HG03066 (cell line): ENCODE data around the gene PTPRN2.
"Not testable (repeated sequence)": the region's sequence is repeated elsewhere in the genome, so short reads cannot be mapped to it uniquely, and the experiment has no call there.

Source experiments
- ATAC-seq: cut with Tn5 transposase; IDR thresholded peaks from one replicate; pipeline ENCODE4 v1.9.1; 2021; ENCODE audit warnings: low read depth; ENCODE audit not compliant: unreplicated experiment

The PTPRN2 gene

DNA sequence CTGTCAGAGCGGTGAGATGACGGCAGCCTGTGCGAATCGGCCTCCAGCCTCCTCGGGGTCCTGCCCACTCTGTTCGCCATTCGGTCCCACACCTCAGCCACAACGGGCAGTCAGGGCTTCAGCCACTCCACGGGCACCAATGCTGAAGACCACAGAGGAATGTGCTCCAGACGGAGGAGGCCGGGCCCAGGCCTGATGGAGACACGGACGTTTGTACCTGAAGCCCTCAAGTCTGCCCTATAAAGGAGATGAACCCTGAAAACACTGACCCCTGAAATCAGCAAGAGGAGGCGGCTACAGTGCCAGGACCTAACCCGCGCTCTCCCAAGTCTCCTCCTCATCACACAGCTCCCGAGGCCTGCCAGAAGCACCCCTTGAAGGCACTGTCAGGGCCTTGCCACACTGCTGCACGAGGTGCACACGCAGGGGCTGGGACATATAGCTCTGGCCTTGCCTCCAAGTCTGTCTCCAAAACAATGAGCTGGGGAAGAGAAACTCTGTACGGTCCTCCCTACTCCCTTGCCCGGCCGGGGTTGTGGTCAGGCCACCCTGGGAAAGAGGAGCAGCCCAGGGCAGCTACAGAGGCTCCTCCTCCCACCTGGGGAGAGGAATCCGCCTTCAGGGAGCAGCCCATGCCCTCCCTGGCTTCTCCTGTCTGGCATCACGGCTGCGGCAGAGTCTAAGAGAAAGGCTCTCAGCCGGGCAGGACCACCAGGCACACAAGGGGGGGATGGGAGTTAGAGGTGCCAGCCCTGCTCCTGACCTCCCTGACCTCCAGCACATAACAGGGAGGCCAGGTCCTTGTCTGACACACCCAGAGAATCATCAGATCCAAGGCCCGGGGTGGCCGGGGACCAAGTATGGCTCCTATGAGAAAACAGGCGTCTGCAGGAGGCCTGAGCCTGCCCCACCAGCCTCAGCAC, 310.1 kb downstream of the PTPRN2 start:
- ATAC-seq, result no peak

DNA sequence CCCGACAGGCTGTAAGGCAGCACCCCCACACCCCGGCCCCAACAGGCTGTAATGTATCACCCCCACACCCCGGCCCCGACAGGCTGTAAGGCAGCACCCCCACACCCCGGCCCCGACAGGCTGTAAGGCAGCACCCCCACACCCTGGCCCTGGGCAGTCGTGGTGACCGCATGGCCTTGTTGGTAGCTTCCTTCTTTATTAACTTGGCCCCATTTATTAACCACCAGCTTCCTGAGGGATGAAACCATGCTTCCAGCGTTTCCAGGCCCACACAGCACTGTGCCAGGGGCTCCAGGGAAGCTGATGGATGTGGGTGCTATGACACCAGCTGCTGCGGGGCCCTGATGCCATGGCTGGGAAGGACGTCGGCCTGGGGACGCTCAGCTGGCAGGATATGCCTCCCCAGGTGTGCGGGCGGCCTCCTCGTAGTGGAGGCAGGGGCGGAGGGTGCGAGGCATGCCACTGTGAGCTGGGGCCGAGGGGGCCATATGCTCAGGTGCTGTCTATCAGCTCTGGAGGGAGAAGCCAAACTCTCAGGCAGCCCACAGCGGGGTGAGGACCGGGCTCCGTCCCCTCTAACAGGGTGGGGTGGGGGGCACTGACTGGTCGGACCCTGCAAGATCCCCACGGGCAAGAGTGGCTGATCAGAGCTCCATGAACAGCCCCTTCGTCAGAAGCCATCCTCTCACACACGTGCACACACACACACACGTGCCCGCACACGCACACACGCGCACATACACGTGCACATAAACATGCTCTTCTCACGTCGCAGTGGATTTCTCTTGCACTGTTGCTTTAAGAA, 311.0 kb downstream of the PTPRN2 start:
- ATAC-seq, result no peak

DNA sequence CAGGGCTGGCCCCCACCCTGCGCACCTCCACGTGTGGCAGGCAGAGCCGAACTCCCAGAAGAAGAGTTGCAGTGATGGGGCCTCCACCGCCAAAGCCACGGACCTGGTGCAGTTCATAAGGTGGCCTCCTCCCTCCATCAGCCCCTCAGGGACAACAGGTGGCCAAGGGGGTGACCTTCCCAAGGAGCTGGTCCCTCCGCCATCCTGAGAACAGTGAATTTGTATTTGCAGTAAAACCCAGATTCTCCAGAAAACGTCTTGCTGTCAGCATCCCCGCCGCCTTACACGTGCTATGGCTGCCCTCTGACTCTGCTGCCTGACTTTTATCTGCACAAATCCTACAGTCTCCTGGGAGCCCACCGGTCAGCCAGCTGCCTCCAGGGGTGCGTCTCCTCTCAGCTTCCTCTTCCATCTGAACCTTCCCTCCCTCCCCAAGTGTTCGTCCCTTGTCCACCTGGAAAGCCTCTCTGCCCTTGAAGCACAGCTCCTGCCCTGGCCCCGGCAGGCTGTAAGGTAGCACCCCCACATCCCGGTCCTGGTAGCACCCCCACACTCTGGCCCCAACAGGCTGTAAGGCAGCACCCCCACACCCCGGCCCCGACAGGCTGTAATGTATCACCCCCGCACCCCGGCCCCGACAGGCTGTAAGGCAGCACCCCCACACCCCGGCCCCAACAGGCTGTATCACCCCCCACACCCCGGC, 311.8 kb downstream of the PTPRN2 start:
- ATAC-seq, result no peak

DNA sequence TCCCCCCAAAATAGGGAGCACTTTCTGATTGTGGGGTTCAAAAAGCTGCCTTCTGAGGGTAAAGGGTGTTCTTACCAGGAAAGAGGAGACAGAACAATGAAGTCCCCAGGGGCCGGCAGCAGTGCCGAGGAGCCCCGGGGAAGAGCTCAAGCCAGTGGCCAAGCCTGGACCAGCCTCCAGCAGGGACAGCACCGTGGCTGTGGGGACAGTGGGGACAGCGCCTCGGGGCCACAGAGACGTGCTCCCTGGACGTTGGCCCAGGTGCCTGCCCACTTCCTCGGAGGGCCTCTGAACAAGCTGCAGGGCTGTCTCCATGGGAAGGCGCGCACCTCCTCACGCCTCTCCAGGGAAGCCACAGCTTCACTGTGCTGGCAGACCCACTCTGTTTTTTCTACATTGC, 312.6 kb downstream of the PTPRN2 start:
- no peak for ATAC-seq

DNA sequence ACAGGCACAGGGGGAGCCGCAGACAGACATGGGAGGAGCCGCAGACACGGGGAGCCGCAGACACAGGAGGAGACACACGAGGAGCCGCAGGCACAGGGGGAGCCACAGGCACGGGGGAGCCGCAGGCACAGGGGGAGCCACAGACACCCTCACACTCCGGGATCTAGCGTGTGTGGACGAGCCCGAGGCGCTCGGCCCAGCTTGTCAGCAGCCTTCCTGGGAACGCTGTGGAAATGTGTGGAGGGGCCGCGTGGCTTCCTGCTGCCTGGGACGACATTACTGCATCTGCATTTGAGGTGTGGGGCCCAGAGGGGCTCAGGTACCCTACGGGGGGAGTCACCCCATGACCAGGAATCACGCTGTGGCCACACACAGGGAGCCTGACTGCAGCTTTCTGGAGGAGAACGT, 313.2 kb downstream of the PTPRN2 start:
- no peak for ATAC-seq

DNA sequence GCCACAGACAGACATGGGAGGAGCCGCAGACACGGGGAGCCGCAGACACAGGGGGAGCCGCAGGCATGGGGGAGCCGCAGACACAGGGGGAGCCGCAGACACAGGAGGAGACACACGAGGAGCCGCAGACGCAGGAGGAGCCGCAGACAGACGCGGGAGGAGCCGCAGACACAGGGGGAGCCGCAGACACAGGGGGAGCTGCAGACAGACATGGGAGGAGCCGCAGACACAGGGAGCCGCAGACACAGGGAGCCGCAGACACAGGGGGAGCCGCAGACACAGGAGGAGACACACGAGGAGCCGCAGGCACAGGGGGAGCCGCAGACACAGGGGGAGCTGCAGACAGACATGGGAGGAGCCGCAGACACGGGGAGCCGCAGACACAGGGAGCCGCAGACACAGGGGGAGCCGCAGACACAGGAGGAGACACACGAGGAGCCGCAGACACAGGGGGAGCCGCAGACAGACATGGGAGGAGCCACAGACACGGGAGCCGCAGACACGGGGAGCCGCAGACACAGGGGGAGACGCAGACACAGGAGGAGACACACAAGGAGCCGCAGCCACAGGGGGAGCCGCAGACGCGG, 313.8 kb downstream of the PTPRN2 start:
- ATAC-seq, result not testable (repeated sequence)

DNA sequence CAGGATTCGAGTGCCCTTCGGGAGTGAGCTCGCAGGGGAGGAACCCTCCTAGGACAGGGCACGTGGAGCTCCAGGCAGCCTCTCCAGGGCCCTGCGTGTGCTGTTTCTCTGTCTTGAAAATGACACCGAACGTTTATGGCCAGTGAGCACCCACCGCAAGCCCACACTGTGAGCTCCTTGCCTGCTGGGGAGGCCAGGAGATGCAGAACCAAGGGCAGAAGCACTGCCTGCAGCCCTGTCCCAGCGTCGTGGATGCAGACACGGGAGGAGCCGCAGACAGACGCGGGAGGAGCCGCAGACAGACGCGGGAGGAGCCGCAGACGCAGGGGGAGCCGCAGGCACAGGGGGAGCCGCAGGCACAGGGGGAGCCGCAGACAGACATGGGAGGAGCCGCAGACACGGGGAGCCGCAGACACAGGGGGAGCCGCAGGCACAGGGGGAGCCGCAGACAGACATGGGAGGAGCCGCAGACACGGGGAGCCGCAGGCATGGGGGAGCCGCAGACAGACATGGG, 314.4 kb downstream of the PTPRN2 start:
- no peak for ATAC-seq

DNA sequence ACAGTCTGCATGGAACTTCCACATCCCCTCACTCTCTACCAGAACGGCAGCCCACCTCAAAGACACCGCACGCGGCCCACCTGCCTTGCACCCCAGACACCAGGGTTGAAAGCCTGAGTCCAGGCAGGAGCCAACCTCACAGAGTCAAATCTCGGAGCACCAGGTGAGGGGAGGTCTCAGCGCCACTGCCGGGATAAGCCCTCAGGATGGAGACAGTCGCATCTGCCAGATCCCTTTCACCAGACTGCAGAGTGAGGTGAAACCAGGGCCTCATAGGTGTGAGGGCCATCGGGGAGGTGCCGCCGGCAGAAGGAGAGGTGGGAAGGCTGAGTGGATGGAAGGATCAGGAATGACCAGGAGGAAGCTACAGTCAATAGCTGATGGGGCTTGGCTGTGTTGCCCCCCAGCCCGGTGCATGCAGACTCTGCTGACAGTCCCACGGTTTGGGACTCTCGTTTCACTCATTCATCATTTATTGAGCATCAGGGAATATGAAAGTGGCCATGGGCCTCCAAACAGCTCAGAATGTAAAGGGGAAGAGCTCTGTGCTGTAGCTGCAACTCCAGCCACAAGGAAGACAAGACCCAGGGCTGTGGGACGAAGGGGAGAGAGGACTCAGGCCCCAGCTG, 315.0 kb downstream of the PTPRN2 start:
- ATAC-seq, result no peak

DNA sequence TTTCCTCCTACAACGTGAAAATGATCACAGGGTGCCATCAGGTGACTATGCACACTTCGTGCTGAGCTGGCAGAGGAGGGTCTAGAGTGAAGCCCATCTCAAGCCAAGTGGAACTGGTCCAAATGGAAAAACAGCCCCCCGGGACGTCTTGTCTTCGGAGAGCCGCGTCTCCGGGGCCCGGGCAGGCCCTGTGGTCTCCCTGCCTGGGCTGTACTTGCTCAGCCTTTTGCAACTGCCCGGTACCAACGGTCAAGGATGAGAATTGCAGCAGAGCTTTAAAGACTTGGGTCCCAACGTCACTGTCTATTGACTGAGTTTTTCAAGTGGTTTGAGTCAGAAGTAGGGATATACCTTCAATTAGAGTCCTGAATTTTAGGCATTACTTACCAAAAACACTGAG, 315.5 kb downstream of the PTPRN2 start:
- no peak for ATAC-seq

DNA sequence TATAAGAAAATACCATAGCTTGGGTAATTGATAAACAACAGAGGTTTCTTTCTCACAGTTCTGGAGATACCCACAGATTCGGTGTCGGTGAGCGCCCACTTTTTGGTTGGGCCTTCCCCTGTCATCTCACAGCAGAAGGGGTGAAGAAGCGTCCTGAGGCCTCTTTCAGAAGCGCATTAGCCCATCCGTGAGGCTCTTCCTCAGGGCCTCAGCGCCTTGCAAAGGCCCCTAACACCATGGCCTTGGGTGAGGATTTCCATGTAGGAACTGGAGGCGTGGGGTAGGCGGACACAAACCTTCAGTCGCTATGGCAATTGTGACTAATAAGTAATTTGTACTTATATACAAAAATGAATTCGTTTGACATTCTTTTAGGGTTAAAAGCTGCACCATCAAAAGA, 316.0 kb downstream of the PTPRN2 start:
- no peak for ATAC-seq

DNA sequence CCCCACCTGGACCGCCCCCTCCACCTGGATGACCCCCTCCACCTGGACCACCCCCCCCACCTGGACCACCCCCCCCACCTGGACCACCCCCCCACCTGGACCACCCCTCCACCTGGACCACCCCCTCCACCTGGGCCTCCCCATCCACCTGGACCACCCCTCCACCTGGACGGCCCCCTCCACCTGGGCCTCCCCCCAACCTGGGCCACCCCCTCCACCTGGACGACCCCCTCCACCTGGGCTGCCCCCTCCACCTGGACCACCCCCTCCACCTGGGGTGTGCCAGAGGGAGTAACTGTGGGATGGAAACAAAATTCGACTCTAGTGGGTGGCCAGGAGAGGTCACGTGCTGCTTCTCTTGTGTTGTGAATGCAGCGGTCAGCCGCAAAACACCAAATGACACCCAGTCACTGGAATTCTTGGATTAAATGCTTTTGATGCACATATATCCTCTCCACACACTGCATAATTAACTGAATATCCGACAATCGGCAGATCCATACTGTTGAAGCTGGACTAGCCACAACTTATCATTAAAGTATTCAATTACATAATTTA, 316.7 kb downstream of the PTPRN2 start:
- ATAC-seq, result no peak

DNA sequence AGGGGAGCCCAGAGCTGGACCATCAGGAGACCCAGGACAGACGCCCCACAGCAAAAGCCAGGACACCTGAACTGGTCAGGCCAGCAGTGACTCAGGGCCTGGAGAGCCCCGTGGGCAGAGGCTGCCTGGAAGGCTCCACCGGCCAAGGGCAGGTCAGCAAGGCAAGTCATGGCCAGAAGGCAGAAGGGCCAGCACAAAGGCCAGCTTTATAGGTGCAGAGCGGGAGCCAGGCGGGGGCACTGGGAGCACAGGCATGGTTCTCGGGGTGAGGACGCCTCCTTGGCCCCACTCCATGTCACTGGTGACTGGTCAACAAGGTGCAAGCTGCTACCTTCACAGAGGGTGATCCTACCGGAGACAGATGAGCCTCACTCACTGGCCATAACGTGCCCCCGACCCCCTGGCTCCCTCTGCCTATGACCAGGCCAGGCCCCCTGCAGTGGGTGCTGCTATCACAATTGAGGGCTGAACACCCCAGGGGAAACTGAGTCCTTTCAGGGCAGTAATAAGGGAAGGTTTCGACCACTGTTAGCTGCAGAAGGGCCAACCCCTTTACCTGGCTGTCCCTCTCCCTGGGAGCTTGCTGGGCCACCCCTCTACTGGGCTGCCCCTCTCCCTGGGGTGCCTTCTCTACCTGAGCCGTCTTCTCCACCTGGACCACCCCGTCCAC, 317.4 kb downstream of the PTPRN2 start:
- no peak for ATAC-seq

DNA sequence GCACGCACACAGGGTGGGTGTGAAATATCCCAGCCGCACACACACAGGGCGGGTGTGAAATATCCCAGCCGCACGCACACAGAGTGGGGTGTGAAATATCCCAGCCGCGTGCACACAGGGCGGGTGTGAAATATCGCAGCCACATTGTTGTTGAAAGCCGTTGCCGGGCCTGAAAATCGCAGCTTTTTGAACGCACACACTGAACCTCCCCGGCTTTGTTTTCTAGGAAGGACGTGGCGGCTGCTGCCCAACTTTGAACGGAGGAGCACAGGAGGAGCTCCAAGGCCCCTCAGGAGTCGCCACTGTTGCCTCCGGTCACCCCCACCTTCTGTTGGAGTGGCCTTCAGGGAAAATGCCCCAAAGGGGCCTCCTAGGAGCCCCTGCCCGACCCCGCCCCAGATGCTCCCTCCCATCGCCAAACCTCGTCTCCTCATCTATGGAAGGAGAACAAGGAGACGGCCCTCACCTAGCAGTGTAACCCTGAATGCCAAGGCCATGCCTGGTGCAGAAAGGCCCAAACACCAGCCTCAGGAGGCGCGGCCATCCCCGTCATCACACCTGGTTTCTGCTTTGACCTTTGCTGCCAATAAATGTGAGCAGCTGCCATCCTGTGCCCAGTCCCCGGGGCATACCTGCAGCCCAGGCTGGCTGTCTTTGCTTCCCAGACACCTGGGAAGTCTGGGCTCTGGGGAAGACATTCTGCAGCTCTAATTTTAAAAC, 318.6 kb downstream of the PTPRN2 start:
- no peak for ATAC-seq

DNA sequence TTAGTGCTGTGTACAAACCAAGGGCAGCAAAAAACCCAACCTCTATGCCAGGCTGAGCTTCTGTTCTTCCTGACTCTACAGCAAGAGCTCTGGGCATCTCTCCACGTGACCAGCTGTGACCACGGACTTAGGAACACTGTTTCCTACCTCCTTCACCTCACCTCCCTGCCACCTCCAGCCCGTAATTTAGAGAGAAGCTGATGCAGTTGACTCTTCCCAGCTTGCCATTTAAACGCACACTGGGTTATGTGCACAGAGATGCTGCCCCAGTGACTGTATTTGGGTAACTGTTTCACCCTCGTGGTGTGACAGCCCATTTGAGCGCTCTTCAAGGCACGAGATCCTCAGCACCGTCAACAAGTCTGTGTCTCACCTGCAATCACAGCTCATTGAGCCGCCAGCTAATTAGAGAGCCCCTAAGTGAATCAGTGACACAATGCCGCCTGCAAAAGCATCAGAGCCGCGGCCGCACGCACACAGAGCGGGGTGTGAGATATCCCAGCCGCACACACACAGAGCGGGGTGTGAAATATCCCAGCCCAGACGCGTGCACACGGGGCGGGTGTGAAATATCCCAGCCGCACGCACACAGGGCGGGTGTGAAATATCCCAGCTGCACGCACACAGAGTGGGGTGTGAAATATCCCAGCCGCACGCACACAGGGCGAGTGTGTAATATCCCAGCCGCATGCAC, 319.7 kb downstream of the PTPRN2 start:
- no peak for ATAC-seq

DNA sequence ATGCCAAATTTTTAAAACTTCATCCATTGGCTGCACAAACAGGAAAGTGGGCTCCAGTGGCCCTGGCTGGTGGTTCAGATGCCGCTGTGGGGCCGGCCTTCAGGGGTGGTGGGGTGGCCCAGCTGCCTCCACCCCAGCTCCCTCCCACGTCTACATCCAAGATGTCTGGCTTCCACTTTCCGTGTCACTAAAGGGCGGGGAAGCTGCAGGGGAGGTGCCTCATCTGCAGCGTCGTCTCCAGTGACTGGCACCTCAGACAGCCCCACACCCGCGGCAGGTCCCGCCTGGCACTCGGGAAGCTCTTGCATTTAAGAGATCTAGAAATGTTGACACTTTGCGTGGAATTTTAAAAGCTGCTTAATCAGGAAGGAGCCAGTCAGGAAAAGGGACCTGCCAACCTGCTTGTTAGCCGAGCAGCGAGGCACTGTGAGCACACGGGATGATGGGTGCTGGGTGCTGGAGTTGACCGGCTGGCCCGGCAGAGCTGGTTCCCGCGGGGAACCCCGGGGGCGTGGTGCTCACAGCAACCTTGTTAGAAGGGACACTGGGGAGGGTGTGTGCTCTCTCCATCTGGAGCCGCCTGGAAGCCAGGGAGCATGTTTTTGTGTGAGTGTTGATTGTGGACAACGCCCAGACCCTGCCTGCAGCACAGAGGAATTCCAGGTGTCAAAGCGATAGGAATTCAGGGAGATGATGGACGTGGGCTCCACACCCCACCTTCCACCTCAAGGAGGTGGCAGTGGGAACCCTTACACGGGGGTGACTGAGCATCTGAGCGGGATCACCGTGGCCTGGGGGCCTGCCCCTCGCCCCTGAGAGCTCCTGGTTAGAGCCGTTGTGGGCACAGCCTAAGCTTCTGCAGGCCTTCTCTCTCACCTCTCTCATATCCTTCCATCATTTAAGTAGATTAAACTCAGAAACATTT, 320.5 kb downstream of the PTPRN2 start:
- ATAC-seq, result no peak

DNA sequence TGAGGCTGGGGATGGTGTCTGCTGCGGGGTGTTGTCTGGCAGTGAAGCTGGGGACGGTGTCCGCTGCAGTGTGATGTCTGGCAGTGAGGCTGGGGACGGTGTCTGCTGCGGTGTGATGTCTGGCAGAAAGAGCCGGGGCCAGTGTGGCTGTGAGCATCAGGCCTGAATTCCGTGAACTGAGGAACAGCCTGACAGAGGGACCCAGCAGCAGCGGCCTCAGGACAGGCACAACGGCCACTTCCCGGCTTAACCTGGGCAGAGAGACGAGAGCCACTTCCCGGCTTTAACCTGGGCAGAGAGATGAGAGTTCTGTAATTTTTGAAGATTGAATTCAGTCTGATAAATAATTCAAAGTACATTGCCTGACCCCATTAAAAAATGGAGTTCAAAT, 321.2 kb downstream of the PTPRN2 start:
- ATAC-seq, result no peak

DNA sequence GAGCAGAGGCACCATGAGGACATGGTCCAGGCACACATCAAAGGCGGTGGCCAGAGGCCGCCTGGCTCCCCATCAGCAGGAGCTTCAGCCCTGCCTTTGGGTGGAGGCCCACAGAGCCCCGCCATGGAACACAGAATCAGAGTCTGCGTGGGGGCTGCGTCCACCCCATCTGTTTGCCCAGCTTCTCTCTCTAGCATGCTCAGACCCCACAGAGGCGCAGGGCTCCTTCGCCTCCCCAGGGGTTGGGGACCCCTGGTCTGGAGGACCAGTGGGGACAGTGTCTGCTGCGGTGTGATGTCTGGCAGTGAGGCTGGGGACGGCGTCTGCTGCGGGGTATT, 321.9 kb downstream of the PTPRN2 start:
- ATAC-seq, result no peak
